Ishikawa (cell line): ENCODE results near the gene NMS.

Experiments used
- EP300 ChIP-seq: IDR thresholded peaks from 2 replicates; pipeline ENCODE4 v1.6.1; 2012; ENCODE audit warnings: borderline replicate concordance
- MAX ChIP-seq: IDR thresholded peaks from 2 replicates; pipeline ENCODE4 v1.6.1; 2012
- RAD21 ChIP-seq: IDR thresholded peaks from 2 replicates; pipeline ENCODE4 v1.6.1; 2012; ENCODE audit warnings: low read depth
- REST ChIP-seq: IDR thresholded peaks from 2 replicates; pipeline ENCODE4 v1.6.1; 2012; ENCODE audit warnings: low read depth, mild to moderate bottlenecking
- TAF1 ChIP-seq: IDR thresholded peaks from 2 replicates; pipeline ENCODE4 v1.6.1; 2012; ENCODE audit warnings: low read depth, mild to moderate bottlenecking
- TCF12 ChIP-seq: IDR thresholded peaks from 2 replicates; pipeline ENCODE4 v1.6.1; 2012; ENCODE audit warnings: low read depth
- YY1 ChIP-seq: IDR thresholded peaks from 2 replicates; pipeline ENCODE4 v1.6.1; 2012; ENCODE audit warnings: low read depth
- ZBTB7A ChIP-seq: IDR thresholded peaks from 2 replicates; pipeline ENCODE4 v1.6.1; 2012; ENCODE audit warnings: low read depth

GRCh38 chr2:100429726-100430125, 40.6 kb upstream of the NMS start:
- TF ChIP-seq ZBTB7A (no peak), TCF12 (no peak), EP300 (no peak), TAF1 (no peak), REST (no peak), MAX (no peak), YY1 (no peak), RAD21 (no peak)
